Ovary (tissue), 9 donors: ENCODE data around the gene GYPC. TPM values are rescaled to one million over a fixed set of nuclear protein-coding genes. Genes with fewer than 3 reads are reported as not detected.

Experiments used
- DNase-seq, 5 donors: peaks; one replicate each; pipeline ENCODE4 v3.0.0-alpha.2; 2019 to 2020
- H3K27ac ChIP-seq, 2 donors: fragments of 200-600 bp; one replicate each; pipeline versions ENCODE4 v1.5.1 to v1.8.0; 2019 to 2022
- H3K27me3 ChIP-seq: fragments of 200-600 bp; one replicate; pipeline ENCODE4 v1.8.0; 2022
- H3K36me3 ChIP-seq: fragments of 200-600 bp; sonication (generic); one replicate; pipeline ENCODE4 v1.5.1; 2019
- H3K4me1 ChIP-seq: one replicate; pipeline ENCODE4 v1.8.1; 2013; ENCODE audit warnings: mild to moderate bottlenecking, moderate library complexity; ENCODE audit not compliant: insufficient read depth
- H3K4me3 ChIP-seq: fragments of 200-600 bp; sonication (generic); one replicate; pipeline ENCODE4 v1.5.1; 2017
- H3K9me3 ChIP-seq, 2 donors: fragments of 200-600 bp in 1 of 2; sonication (generic) in 1 of 2; one replicate each; pipeline versions ENCODE4 v1.5.1 to v1.8.1; 2013 to 2019; ENCODE audit warnings: mild to moderate bottlenecking in 1 of 2, moderate library complexity in 1 of 2
- CTCF ChIP-seq, 3 donors: fragments of 450-650 bp in 2 of 3; fragments of 200-600 bp in 1 of 3; IDR thresholded peaks; one replicate each; pipeline versions ENCODE4 v1.5.1 to v1.8.0; 2016 to 2022; ENCODE audit warnings: antibody characterized with exemption in 3 of 3, mild to moderate bottlenecking in 1 of 3
- EP300 ChIP-seq: sonication (generic); formaldehyde crosslinking; IDR thresholded peaks from one replicate; pipeline ENCODE4 v1.6.1; 2017; ENCODE audit warnings: antibody characterized with exemption
- POLR2A ChIP-seq: fragments of 450-650 bp; IDR thresholded peaks from one replicate; pipeline ENCODE4 v1.6.1; 2017; ENCODE audit warnings: antibody characterized with exemption, mild to moderate bottlenecking, moderate library complexity
- WGBS, 3 donors: extraction: QIAGEN DNeasy Blood & Tissue Kit in 1 of 3; methylation state at CpG; one replicate each; pipeline versions ENCODE4 v1.1.5 to v1.1.7; 2013 to 2017; 5-methylcytosine and 5-hydroxymethylcytosine counted together
- intact Hi-C, 4 donors: fragments of 100-400 bp; cut with DNase I; formaldehyde crosslinking; loops; one replicate each; pipeline versions ENCODE4 v1.11.0 to v1.15.1; 2022 to 2023
- polyA plus RNA-seq, 2 donors: library from polyadenylated mRNA; stranded (reverse); fragments of 200-250 nt in 1 of 2; fragments of 350-450 nt in 1 of 2; fragmentation: Illumina TruSeq in 1 of 2; extraction: RNeasy Lipid Tissue Mini Kit (QIAGEN cat#74804) in 1 of 2; gene quantifications; one replicate each; pipeline ENCODE4 v1.2.3, GENCODE V29; 2013 to 2014
- total RNA-seq, 7 donors: library from RNA; depleted of rRNA in 2 of 7; stranded (reverse); fragments of >200 nt in 2 of 7; fragmentation: NEBNext Ultra II Directional in 3 of 7; extraction: Animal tissue kit (Norgen Biotek cat#: 25700) in 3 of 7; gene quantifications; one replicate each; pipeline versions ENCODE4 v1.1.0 to v1.2.4, GENCODE V29; 2016 to 2023
- donor health status: DM: no; HTN: no; CAD: no; lungs with moderate emphysema.
- donor health status: DM: no; HTN: no; CAD: no.
- donor health status: Bipolar disorder and iron deficiency.
- donor health status: DM: yes; HTN: yes; CAD: no.
- donor health status: DM: no; HTN: no; CAD: no.
- donor health status: DM: yes; HTN: yes; CAD: no.

The GYPC gene
- total and polyA plus RNA-seq, 9 donors = 70.1 to 151 (median 104) TPM

GRCh38 chr2:126717928-126718327 lies 62.0 kb downstream of the GYPC start:
- WGBS, 3 donors = 83 to 88% (median 87%) methylated on average over 5 of the region's 5 CpGs
- Histone ChIP-seq H3K27me3 (no peaks in the 10 kb centered on the region), H3K9me3 (no peaks in the 10 kb centered on the region), H3K4me1 (no peaks in the 10 kb centered on the region), H3K36me3 (no peaks in the 10 kb centered on the region), H3K27ac (no peak overlapping the region), H3K4me3 (no peak overlapping the region)
- TF ChIP-seq CTCF (IDR thresholded peaks at IDR 0.05) (no peak), POLR2A (no peak), EP300 (no peak)
- no peak for DNase-seq
- intact Hi-C loops = no loop called here

- TF ChIP-seq POLR2A (no peak), EP300 (no peak)
- no peak for DNase-seq
Observed at GRCh38 chr2:126719191-126719832, 63.4 kb downstream of the GYPC start.

GRCh38 chr2:126719833-126720351 lies 63.9 kb downstream of the GYPC start:
- no peaks in the 10 kb centered on the region for H3K27me3 ChIP-seq
- 69 to 78% (median 76%) methylated on average over 4 of the region's 4 CpGs for WGBS, 3 donors
- TF ChIP-seq CTCF (IDR thresholded peaks at IDR 0.05) (no peak), EP300 (no peak), POLR2A (no peak)
- no peak overlapping the region for H3K4me3 ChIP-seq
- no peaks in the 10 kb centered on the region for H3K36me3 ChIP-seq
- no peak for DNase-seq
- no peaks in the 10 kb centered on the region for H3K9me3 ChIP-seq
- no peak overlapping the region for H3K27ac ChIP-seq
- intact Hi-C loops = no loop called here
- no peaks in the 10 kb centered on the region for H3K4me1 ChIP-seq

More at GRCh38 chr2:126719191-126719832, 63.4 kb downstream of the GYPC start:
- no peaks in the 10 kb centered on the region for H3K27me3 ChIP-seq
- H3K27ac ChIP-seq = no peak overlapping the region
- 75 to 78% (median 77%) methylated on average over 3 of the region's 3 CpGs for WGBS, 3 donors
- no peaks in the 10 kb centered on the region for H3K4me1 ChIP-seq
- no peaks in the 10 kb centered on the region for H3K9me3 ChIP-seq
- no peaks in the 10 kb centered on the region for H3K36me3 ChIP-seq
- H3K4me3 ChIP-seq = no peak overlapping the region
- intact Hi-C loops = no loop called here

GRCh38 chr2:126720638-126721037 lies 64.7 kb downstream of the GYPC start:
- Histone ChIP-seq H3K9me3 (no peaks in the 10 kb centered on the region), H3K4me3 (no peak overlapping the region), H3K4me1 (no peaks in the 10 kb centered on the region), H3K27ac (no peak overlapping the region), H3K36me3 (no peaks in the 10 kb centered on the region), H3K27me3 (no peaks in the 10 kb centered on the region)
- intact Hi-C loops = no loop called here
- TF ChIP-seq EP300 = no peak
- no peak for TF ChIP-seq POLR2A
- TF ChIP-seq CTCF (IDR thresholded peaks at IDR 0.05) = no peak
- 97 to 98% (median 97%) methylated on average over 2 of the region's 2 CpGs for WGBS, 3 donors
- DNase-seq = no peak

GRCh38 chr2:126722081-126722480 lies 66.1 kb downstream of the GYPC start:
- H3K27ac ChIP-seq = no peak overlapping the region
- WGBS, 3 donors = 81 to 83% (median 82%) methylated on average over 2 of the region's 2 CpGs

More at GRCh38 chr2:126722081-126722480, 66.1 kb downstream of the GYPC start:
- no peak for DNase-seq
- Histone ChIP-seq H3K36me3 (no peaks in the 10 kb centered on the region), H3K9me3 (no peaks in the 10 kb centered on the region), H3K4me1 (no peaks in the 10 kb centered on the region), H3K4me3 (no peak overlapping the region), H3K27me3 (no peaks in the 10 kb centered on the region)
- TF ChIP-seq CTCF (IDR thresholded peaks at IDR 0.05) (no peak), EP300 (no peak), POLR2A (no peak)
- intact Hi-C loops = no loop called here
